ENCODE measurements around the gene MRPL49.
A peak's percentile ranks its signal among the peaks of the same experiment; 100 is the strongest.
"Not testable (repeated sequence)": the region's sequence is repeated elsewhere in the genome, so short reads cannot be mapped to it uniquely, and the experiment has no call there.

Gene MRPL49

DNA sequence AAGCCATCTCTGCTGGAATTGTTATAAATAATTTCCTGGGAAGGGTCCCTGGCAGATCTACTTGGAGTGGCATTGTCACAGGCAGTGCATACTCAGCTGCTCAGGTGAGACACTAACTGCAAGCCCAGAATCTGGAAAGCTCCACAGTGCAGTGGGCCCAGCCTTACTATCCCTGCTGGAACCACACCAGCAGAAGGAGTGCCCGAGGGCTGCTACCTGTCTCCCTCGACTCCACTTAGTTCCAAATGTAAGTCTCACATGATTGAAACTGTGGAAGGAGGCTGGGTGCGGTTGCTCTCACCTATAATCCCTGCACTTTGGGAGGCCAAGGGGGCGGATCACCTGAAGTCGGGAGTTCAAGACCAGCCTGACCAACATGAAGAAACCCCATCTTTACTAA lies 26.5 kb downstream of the MRPL49 start:
- no peak for DNase-seq (ENCODE audit: low read depth)
- H3K4me3 ChIP-seq (ENCODE audit: low read depth, low read length): no peak overlapping the region
- TF ChIP-seq, protein P1, sequence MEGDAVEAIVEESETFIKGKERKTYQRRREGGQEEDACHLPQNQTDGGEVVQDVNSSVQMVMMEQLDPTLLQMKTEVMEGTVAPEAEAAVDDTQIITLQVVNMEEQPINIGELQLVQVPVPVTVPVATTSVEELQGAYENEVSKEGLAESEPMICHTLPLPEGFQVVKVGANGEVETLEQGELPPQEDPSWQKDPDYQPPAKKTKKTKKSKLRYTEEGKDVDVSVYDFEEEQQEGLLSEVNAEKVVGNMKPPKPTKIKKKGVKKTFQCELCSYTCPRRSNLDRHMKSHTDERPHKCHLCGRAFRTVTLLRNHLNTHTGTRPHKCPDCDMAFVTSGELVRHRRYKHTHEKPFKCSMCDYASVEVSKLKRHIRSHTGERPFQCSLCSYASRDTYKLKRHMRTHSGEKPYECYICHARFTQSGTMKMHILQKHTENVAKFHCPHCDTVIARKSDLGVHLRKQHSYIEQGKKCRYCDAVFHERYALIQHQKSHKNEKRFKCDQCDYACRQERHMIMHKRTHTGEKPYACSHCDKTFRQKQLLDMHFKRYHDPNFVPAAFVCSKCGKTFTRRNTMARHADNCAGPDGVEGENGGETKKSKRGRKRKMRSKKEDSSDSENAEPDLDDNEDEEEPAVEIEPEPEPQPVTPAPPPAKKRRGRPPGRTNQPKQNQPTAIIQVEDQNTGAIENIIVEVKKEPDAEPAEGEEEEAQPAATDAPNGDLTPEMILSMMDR (IDR thresholded peaks at IDR 0.05; ENCODE audit: control insufficient read depth, extremely low read depth, insufficient read depth): no peak

- DNase-seq (ENCODE audit: low read depth); H3K4me3 ChIP-seq (ENCODE audit: low read depth, low read length): not testable (repeated sequence)
Observed at GRCh38 chr11:65150131-65150508, 28.0 kb downstream of the MRPL49 start.

DNA sequence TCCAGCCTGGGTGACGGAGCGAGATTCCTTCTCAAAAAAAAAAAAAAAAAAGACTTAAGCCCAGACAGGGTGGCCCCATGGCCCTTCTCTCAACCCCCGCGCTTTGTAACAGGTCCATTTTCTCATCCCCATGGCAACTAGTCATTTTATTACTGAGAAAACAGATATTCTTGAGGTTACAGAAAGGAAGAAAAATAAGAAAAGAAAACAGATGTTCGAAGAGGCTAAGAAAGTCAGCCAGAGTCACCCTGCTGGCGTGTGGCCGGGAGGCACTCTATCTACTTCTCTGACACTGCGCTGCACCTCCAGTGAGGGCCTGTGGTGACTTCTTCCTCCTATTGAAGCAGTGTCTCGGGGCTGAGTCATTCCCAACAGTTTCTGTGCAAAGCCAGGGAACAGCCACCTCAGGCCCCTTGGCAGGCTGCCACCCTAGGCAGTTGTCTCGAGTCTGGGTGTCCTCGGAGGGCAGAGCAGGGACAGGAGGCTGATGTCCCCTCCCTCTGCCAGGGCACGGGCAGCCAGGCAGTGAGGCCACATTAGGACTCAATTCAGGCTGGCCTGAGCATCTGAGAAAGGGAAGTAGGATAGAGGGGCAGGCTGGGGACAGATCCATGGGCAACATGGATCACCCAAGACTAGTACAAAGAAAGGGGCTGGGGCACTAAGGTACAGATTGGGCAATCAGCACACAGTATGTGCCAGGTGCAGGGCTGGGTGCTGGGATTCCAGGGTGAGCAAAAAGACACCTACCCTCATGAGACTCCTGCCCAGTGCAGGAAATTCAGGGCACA lies 28.6 kb downstream of the MRPL49 start:
- no peak overlapping the region for H3K4me3 ChIP-seq (ENCODE audit: low read depth, low read length)
- TF ChIP-seq, protein P1 (IDR thresholded peaks at IDR 0.05; ENCODE audit: control insufficient read depth, extremely low read depth, insufficient read depth): no peak
- DNase-seq (ENCODE audit: low read depth): peak; percentile 54

DNA sequence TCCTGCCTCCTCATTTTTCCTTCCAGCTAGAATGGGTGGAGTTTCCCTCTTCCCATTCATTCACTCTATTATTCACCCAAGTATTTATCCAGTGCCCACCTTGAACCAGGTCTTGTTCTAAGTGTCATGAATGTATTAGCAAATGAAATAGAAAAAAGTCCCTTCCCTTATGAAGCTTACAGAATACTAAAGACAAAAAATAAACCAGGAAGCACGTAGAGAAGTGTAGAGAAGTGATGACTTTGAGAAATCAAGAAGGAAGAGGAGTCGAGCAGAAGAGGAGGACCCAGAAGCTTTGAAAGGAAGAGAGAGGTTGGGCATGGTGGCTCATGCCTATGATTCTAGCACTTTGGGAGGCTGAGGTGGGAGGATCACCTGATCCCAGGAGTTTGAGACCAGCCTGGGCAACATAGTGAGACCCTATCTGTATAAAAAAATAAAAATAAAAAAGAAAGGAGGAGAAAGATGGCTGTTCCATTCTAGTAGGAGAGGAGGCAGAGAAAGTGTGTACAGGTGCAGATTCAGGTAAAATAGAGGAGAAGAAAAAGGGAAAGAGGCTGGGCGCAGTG lies 29.3 kb downstream of the MRPL49 start:
- DNase-seq (ENCODE audit: low read depth): no peak
- TF ChIP-seq, protein P1 (IDR thresholded peaks at IDR 0.05; ENCODE audit: control insufficient read depth, extremely low read depth, insufficient read depth): no peak
- H3K4me3 ChIP-seq (ENCODE audit: low read depth, low read length): no peak overlapping the region

DNA sequence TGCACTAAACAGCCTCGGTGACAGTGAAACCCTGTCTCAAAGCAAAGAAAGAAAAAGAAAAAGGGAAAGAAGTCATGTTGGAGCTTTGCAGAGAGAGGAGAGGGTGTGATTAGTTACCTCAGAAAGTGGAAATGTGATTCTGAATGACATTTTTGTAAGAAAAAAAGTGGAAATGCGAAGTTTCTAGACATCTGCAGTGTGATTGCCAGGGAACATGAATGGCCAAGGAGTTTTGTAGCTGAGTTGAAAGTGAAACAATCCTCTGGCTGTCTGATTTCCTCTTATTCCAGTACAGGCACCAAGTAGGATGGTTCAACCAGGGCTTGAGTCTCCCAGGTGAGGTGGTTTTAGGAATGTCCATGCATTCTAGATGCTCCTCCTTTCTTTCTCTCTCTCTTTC lies 30.0 kb downstream of the MRPL49 start:
- TF ChIP-seq, protein P1 (IDR thresholded peaks at IDR 0.05; ENCODE audit: control insufficient read depth, extremely low read depth, insufficient read depth): no peak
- no peak for DNase-seq (ENCODE audit: low read depth)

DNA sequence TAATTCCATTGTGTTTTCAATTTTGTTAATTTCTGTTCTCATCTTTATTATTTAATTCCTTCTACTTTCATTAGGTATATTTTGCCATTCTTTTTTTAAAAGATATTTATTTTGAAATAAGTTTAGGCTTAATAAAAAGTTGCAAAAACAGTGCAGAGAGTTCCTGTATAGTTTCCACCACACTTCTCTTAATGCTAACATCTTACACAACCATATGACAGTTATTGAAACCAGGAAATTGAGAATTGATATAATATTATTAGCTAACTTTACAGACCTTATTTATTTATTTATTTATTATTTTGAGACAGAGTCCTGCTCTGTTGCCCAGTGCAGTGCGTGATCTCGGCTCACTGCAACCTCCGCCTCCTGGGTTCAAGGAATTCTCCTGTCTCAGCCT lies 34.1 kb downstream of the MRPL49 start:
- no peak for DNase-seq (ENCODE audit: low read depth)
- TF ChIP-seq, protein P1 (IDR thresholded peaks at IDR 0.05; ENCODE audit: control insufficient read depth, extremely low read depth, insufficient read depth): no peak
- no peak overlapping the region for H3K4me3 ChIP-seq (ENCODE audit: low read depth, low read length)

More for the DNA sequence above, 30.0 kb downstream of the MRPL49 start:
- no peak overlapping the region for H3K4me3 ChIP-seq (ENCODE audit: low read depth, low read length)

DNA sequence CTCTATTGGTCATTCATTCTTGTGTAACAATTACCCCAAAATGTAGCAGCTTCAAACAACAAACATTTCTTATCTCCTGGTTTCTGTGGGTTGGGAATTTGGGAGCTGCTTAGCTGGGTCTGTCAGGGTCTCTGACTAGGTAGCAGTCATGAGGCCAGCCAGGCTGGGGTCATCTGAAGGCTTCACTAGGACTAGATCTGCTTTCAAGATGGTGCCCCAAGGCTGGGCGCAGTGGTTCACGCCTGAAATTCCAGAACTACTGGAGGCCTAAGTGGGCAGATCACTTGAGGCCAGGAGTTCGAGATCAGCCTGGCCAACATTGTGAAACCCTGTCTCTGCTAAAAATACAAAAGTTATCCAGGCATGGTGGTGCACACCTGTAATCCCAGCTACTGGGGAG lies 34.8 kb downstream of the MRPL49 start:
- H3K4me3 ChIP-seq (ENCODE audit: low read depth, low read length): no peak overlapping the region
- TF ChIP-seq, protein P1 (IDR thresholded peaks at IDR 0.05; ENCODE audit: control insufficient read depth, extremely low read depth, insufficient read depth): no peak
- no peak for DNase-seq (ENCODE audit: low read depth)

Data from LNCaP clone FGC (cell line).